Measurements from ENCODE around the gene PPP1R26.
"Not testable (repeated sequence)": the region's sequence is repeated elsewhere in the genome, so short reads cannot be mapped to it uniquely, and the experiment has no call there.

Gene PPP1R26

DNA sequence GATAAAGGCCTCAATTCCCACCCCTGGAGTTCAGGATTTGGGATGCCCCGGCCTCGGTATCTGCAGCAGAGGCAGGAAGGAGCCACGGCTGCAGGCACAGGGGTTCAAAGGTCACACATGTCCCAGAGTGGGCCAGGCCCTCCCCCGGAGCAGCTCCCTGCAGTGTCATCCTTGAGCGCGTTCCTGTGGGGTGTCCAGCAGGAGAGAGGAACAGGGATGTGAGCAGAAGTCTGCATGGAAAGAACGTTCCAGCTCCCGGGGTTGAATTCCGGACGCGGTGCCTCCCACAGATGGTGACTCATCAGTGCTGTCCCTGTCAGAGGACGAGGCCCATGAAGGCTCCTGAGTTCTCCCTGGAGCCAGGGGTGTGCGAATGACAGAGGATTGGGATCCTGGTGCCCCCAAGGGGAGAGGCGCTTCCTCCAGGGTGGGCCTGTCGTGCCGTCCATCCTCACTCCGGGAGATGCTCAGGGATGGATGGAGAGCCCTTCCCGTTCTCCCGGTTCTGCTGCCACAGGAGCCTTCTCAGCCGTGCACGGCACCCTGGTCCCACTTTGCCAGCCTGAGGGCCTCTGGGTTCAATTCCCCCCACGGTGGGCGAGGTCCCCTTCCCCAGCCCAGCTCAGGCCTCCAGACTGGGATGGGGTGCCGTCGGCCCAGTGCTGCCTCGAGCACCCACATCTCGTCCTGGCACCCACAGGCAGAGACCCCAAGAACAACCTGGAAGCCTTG lies 44.7 kb downstream of the PPP1R26 start:
- no peak for DNase-seq

- DNase-seq = no peak
These were observed 45.9 kb downstream of the PPP1R26 start for GRCh38 chr9:135525241-135526088.

DNA sequence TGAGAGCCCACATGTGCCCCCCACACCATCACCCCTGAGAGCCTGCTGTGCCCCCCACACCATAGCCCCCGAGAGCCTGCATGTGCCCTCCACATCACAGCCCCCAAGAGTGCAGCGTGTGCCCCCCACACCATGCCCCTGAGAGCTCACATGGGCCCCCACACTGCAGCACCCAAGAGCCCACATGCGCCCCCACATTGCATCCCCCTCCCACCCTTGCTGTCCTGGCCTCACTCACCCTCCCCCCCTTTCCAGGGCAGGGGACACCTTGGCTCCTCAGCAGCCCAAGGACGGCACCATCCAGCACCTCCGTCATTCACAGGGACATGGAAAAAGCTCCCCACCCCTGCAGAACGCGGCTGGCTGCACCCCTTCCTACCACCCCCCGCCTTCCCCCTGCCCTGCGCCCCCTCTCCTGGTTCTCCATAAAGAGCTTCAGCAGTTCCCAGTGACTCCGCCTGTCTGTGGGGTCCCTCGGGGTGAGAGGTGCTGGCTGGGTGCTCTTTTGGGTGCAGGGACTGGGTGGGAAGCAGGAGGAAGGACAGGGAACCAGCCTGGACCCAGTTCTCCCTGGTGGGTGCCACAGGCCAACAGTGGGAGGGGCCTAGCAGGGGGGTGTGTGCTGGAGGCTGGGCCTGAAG lies 46.6 kb downstream of the PPP1R26 start:
- no peak for DNase-seq

- DNase-seq = no peak
These were observed 47.4 kb downstream of the PPP1R26 start for GRCh38 chr9:135526730-135527571.

DNA sequence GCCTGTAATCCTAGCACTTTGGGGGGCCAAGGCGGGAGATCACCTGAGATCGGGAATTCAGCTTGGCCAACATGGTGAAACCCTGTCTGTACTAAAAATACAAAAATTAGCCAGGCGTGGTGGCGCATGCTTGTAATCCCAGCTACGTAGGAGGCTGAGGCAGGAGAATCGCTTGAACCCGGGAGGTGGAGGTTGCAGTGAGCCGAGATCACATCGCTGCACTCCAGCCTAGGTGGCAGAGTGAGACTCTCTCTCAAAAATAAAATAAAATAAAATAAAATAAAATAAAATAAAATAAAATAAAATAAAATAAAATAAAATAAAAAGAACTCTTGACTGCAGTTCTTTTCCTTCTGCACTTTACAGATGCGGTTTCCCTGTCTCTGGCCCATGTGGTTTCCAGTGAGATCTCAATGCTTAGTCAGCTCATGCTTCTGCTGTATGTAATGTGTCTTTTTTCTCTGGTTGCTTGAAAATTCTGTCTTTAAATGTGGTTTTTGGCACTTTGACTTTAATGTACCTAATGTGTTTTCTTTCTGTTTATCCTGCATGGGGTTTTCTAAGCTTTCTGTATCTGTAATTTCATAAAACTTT lies 49.4 kb downstream of the PPP1R26 start:
- not testable (repeated sequence) for DNase-seq

DNA sequence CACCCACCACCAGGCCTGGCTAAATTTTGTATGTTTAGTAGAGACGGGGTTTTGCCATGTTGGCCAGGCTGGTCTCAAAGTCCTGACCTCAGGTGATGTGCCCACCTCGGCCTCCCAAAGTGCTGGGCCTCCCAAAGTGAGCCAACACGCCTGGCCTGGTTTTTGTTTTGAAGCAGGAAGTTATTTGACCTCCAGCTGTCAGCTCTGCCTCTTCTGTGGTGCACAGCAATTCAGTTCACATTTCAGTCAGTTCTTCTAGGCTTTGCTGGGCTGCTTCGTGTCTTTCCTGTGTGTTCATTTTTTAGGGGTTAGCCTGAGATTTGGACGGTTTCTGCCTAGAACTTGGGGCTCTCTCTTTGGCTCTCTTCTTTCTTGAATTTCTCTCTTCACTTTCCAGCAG lies 50.6 kb downstream of the PPP1R26 start:
- no peak for DNase-seq

DNA sequence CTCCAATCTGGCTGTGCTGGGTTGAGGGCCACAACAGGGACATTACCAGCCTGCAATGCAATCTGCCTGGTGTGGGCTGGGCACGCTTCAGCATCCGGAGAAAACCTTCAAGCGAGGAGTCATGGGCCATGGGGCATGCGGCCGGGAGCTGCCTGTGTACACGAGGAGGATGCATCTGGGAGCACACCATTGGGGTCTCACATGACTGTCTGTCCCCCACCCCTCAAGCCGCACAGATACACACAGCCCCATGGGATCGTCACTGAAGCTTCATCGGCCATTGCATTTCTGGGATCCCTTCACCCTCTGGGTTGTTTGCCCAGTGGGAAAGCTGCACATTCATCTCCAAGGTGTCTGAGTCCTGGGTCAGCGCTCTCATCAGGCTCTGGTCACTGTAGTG lies 51.5 kb downstream of the PPP1R26 start:
- DNase-seq = no peak

DNA sequence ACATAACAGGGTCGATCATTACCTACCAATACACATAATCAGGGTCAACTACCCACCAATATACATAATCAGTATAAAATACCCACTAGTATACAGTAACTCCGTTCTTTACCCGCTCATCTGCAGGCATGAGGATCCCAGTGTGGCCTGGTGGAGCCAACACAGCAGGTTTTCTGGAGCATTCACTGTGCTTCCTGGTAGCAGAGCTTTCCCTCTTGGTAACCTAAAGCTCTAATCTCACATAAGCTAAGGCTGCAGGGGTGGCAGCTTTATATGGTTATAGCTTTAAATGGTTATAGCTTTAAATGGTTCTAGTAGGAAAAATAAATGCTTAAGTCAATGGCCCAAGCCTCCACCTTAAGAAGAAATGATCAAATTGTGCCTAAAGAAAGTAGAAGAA lies 53.5 kb downstream of the PPP1R26 start:
- DNase-seq = no peak

DNA sequence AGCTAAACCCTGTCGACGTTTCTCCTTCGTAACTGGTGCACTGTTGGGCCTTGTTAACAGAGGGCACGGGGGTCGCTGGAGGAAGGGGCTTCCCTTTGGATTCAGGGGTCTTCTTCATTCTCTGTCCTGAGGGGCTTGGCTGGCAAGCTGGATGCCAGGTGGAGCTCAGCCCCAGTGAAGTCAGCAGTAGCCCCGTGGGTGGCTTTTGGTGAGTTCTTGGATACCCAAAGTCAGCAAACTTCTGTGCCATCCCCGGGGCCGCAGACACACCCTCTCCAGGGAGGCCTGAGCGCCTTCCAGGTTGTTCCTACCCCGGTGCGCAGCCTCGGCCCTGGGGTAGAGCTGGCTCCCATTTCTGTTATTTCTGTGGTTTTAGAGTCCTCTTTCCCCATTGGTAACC lies 54.1 kb downstream of the PPP1R26 start:
- no peak for DNase-seq

- DNase-seq = not testable (repeated sequence)
These were observed 54.7 kb downstream of the PPP1R26 start for GRCh38 chr9:135534192-135534711.

- DNase-seq = not testable (repeated sequence)
These were observed 55.2 kb downstream of the PPP1R26 start for GRCh38 chr9:135534826-135535225.

DNA sequence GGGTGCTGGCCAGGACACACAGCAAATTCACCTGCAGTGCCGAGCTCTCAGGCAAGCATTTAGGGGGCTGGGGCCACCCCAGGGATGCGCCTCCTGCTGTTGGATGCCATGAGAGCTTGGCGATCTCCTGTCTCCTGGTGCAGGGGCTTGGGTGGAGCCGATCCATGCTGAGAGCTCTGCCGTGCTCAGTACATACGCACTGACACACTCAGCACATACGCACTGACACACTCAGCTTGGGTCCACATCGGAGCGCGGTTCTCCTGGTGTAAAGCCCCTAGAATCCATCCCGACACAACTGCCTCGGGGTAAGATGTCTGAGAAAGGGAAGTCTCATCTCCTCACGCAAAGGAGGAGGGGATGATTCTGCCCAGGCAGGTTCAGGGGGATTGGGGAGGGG lies 56.0 kb downstream of the PPP1R26 start:
- DNase-seq = not testable (repeated sequence)

GRCh38 chr9:135536216-135536615 lies 56.6 kb downstream of the PPP1R26 start:
- no peak for DNase-seq

All from NCI-H146 (cell line).